T-cell (primary cell): Measurements from ENCODE around the gene GOLGA1. TPM values are rescaled to one million over a fixed set of nuclear protein-coding genes. Genes with fewer than 3 reads are reported as not detected.
A peak's percentile ranks its signal among the peaks of the same experiment; 100 is the strongest.

Experiments used
- ATAC-seq, 4 experiments: fragments of 200-7000 bp in 3 of 4; fragments of 150-1000 bp in 1 of 4; cut with Tn5 transposase; replicated peaks in 1 of 4; 1 replicate in 3 of 4; 2 replicates in 1 of 4; pipeline ENCODE4 v1.10.0; 2021; ENCODE audit warnings: moderate library complexity in 3 of 4, mild to moderate bottlenecking in 2 of 4, moderate number of reproducible peaks in 1 of 4
- CTCF ChIA-PET, 2 donors: fragments of 300-600 bp; sonication (Branson Sonifier 250); formaldehyde crosslinking; loops; one replicate each; lab custom pipeline; 2022; ENCODE audit warnings: antibody characterized with exemption in 2 of 2; lab: Charles Lee
- POLR2A ChIA-PET, 2 donors: fragments of 300-600 bp; sonication (Branson Sonifier 250); formaldehyde crosslinking; loops; one replicate each; lab custom pipeline; 2022; ENCODE audit warnings: antibody characterized with exemption in 2 of 2; lab: Charles Lee
- DNase-seq, 35 experiments: peaks; one replicate each; pipeline versions ENCODE4 v3.0.0 to v3.0.0-alpha.2; 2013 to 2023
- H3K27ac ChIP-seq: one replicate; pipeline ENCODE4 v1.5.1; 2013; ENCODE audit warnings: low read length
- H3K27me3 ChIP-seq, 2 experiments: replicated peaks in 1 of 2; 1 replicate in 1 of 2; 2 replicates in 1 of 2; pipeline versions ENCODE4 v1.6.1 to v1.7.0; 2013; ENCODE audit warnings: low read length in 1 of 2, mixed read lengths in 1 of 2; ENCODE audit not compliant: control insufficient read depth in 2 of 2, insufficient read depth in 2 of 2; ENCODE audit errors: extremely low read depth in 1 of 2
- H3K36me3 ChIP-seq, 2 donors: 1 replicate in 1 of 2; 2 replicates in 1 of 2; pipeline versions ENCODE4 v1.6.1 to v1.7.0; 2013; ENCODE audit warnings: low read length in 1 of 2; ENCODE audit not compliant: control insufficient read depth in 2 of 2, insufficient read depth in 1 of 2; ENCODE audit errors: extremely low read depth in 1 of 2
- H3K4me1 ChIP-seq, 2 experiments: 1 replicate in 1 of 2; 2 replicates in 1 of 2; pipeline versions ENCODE4 v1.6.1 to v1.7.0; 2013; ENCODE audit warnings: low read length in 2 of 2, mixed read lengths in 1 of 2; ENCODE audit not compliant: insufficient read depth in 2 of 2, control insufficient read depth in 1 of 2; ENCODE audit errors: extremely low read depth in 1 of 2
- H3K4me3 ChIP-seq, 2 donors: 1 replicate in 1 of 2; 2 replicates in 1 of 2; pipeline versions ENCODE4 v1.5.1 to v1.7.0; 2013; ENCODE audit warnings: mild to moderate bottlenecking in 2 of 2, low read length in 1 of 2, moderate library complexity in 1 of 2; ENCODE audit not compliant: control insufficient read depth in 1 of 2; ENCODE audit errors: extremely low read depth in 1 of 2
- H3K9me3 ChIP-seq: 2 replicates; pipeline ENCODE4 v1.7.0; 2013
- H3K27ac Mint-ChIP-seq, 2 donors: one replicate each; pipeline ENCODE4 v1.8.0; 2020 to 2021; ENCODE audit warnings: mild to moderate bottlenecking in 2 of 2, mixed read lengths in 2 of 2
- H3K27me3 Mint-ChIP-seq, 2 donors: one replicate each; pipeline ENCODE4 v1.8.0; 2021 to 2022; ENCODE audit warnings: mixed read lengths in 2 of 2
- H3K36me3 Mint-ChIP-seq: one replicate; pipeline ENCODE4 v1.8.0; 2021; ENCODE audit warnings: mixed read lengths
- H3K4me1 Mint-ChIP-seq, 3 donors: one replicate each; pipeline ENCODE4 v1.8.0; 2020 to 2022; ENCODE audit warnings: mixed read lengths in 3 of 3, mild to moderate bottlenecking in 1 of 3
- H3K4me3 Mint-ChIP-seq, 3 donors: one replicate each; pipeline ENCODE4 v1.8.0; 2020 to 2022; ENCODE audit warnings: mild to moderate bottlenecking in 3 of 3, mixed read lengths in 3 of 3, moderate library complexity in 3 of 3
- H3K9me3 Mint-ChIP-seq, 3 donors: one replicate each; pipeline ENCODE4 v1.8.0; 2020 to 2022; ENCODE audit warnings: mixed read lengths in 3 of 3
- WGBS: methylation state at CpG from one replicate; pipeline ENCODE4 v1.1.5; 2013; ENCODE audit warnings: missing lambda C conversion rate; ENCODE audit not compliant: insufficient coverage; 5-methylcytosine and 5-hydroxymethylcytosine counted together
- total RNA-seq, 35 experiments: library from RNA in 6 of 35; stranded (reverse) in 6 of 35; fragments of 120-200 nt in 1 of 35; gene quantifications; one replicate each; pipeline versions ENCODE4 v1.2.1 to v1.2.4 and lab custom pipeline; 2013 to 2026

The GOLGA1 gene
- total RNA-seq, 5 donors from 2014 or later (not counting 1 experiment from before 2014, with no cell fraction given), result 23.4 to 28.9 (median 27.1) TPM

GRCh38 chr9:124908098-124908497 is 32.8 kb downstream of the GOLGA1 start:
- Mint-ChIP-seq H3K36me3 (peaks cover 56% of the 10 kb centered on the region), H3K9me3 (no peaks in the 10 kb centered on the region), H3K27ac (no peak overlapping the region), H3K4me1 (no peaks in the 10 kb centered on the region), H3K4me3 (no peak overlapping the region), H3K27me3 (peaks cover 0 to 6% of the 10 kb centered on the region in 2 donors)
- Histone ChIP-seq H3K4me1 (no peaks in the 10 kb centered on the region), H3K36me3 (peaks cover 25 to 38% of the 10 kb centered on the region in 2 donors), H3K4me3 (no peak overlapping the region), H3K9me3 (no peaks in the 10 kb centered on the region), H3K27me3 (no peaks in the 10 kb centered on the region), H3K27ac (no peak overlapping the region)
- ChIA-PET POLR2A (no interaction called here), CTCF (no interaction called here)
- no CpG with 5 or more reads among the region's 2 CpGs for WGBS
- DNase-seq, result no peak
- no peak for ATAC-seq

GRCh38 chr9:124906966-124907365 is 33.9 kb downstream of the GOLGA1 start:
- WGBS, result no CpG with 5 or more reads among the region's 1 CpG
- Mint-ChIP-seq H3K27ac (no peak overlapping the region), H3K4me1 (no peaks in the 10 kb centered on the region), H3K27me3 (peaks cover 0 to 6% of the 10 kb centered on the region in 2 donors), H3K9me3 (no peaks in the 10 kb centered on the region), H3K36me3 (peaks cover 54% of the 10 kb centered on the region), H3K4me3 (no peak overlapping the region)
- ChIA-PET POLR2A (no interaction called here), CTCF (no interaction called here)
- H3K27me3 ChIP-seq, result no peaks in the 10 kb centered on the region
- H3K4me1 ChIP-seq, result no peaks in the 10 kb centered on the region
- H3K27ac ChIP-seq, result no peak overlapping the region
- ATAC-seq, result no peak
- H3K36me3 ChIP-seq, result peaks cover 25 to 32% of the 10 kb centered on the region in 2 donors
- H3K4me3 ChIP-seq, result no peak overlapping the region
- no peaks in the 10 kb centered on the region for H3K9me3 ChIP-seq
- DNase-seq, result no peak

- Histone ChIP-seq H3K27me3 (peaks cover 0 to 13% of the 10 kb centered on the region in 2 experiments), H3K9me3 (no peaks in the 10 kb centered on the region), H3K4me3 (no peak overlapping the region), H3K27ac (no peak overlapping the region), H3K4me1 (no peaks in the 10 kb centered on the region), H3K36me3 (peaks cover 15 to 41% of the 10 kb centered on the region in 2 donors)
- H3K36me3 Mint-ChIP-seq, result peaks cover 57% of the 10 kb centered on the region
- H3K27me3 Mint-ChIP-seq, result peaks cover 0 to 3% of the 10 kb centered on the region in 2 donors
- 96% methylated on average over 6 of the region's 9 CpGs for WGBS
- CTCF ChIA-PET, result no interaction called here
- H3K4me1 Mint-ChIP-seq, result peaks cover 7 to 14% (median 10%) of the 10 kb centered on the region in 3 donors
- ATAC-seq (no peak), DNase-seq (no peak)
- H3K9me3 Mint-ChIP-seq, result no peaks in the 10 kb centered on the region
- POLR2A ChIA-PET, result no interaction called here
- H3K4me3 Mint-ChIP-seq, result no peak overlapping the region
- no peak overlapping the region for H3K27ac Mint-ChIP-seq
These were observed 41.0 kb downstream of the GOLGA1 start for GRCh38 chr9:124899845-124900244.

GRCh38 chr9:124897570-124898460 is 43.1 kb downstream of the GOLGA1 start:
- ChIA-PET CTCF (no interaction called here), POLR2A (no interaction called here)
- Histone ChIP-seq H3K27ac (no peak overlapping the region), H3K27me3 (peaks cover 0 to 13% of the 10 kb centered on the region in 2 experiments), H3K36me3 (peaks cover 18 to 43% of the 10 kb centered on the region in 2 donors), H3K4me1 (no peaks in the 10 kb centered on the region), H3K4me3 (no peak overlapping the region), H3K9me3 (no peaks in the 10 kb centered on the region)
- Mint-ChIP-seq H3K27me3 (no peaks in the 10 kb centered on the region), H3K36me3 (peaks cover 63% of the 10 kb centered on the region), H3K4me1 (peaks cover 12 to 22% (median 16%) of the 10 kb centered on the region in 3 donors), H3K9me3 (no peaks in the 10 kb centered on the region), H3K27ac (no peak overlapping the region), H3K4me3 (no peak overlapping the region)
- ATAC-seq (no peak), DNase-seq (no peak)
- WGBS, result no CpG with 5 or more reads among the region's 6 CpGs

- ChIA-PET CTCF (interaction anchor here (0.9 to 1.5 kb wide), 2 partner anchors 42 to 43 kb away, joined by 3 to 6 read pairs; no protein-coding TSS in a partner anchor), POLR2A (no interaction called here)
- Histone ChIP-seq H3K4me1 (no peaks in the 10 kb centered on the region), H3K36me3 (peaks cover 22 to 56% of the 10 kb centered on the region in 2 donors), H3K27me3 (peaks cover 0 to 18% of the 10 kb centered on the region in 2 experiments), H3K9me3 (no peaks in the 10 kb centered on the region), H3K27ac (no peak overlapping the region), H3K4me3 (no peak overlapping the region)
- DNase-seq, result peak; percentile 10 to 75 (median 39)
- Mint-ChIP-seq H3K9me3 (no peaks in the 10 kb centered on the region), H3K4me3 (no peak overlapping the region), H3K27me3 (no peaks in the 10 kb centered on the region), H3K36me3 (peaks cover 72% of the 10 kb centered on the region), H3K27ac (peak overlapping the region; percentile 45 to 81), H3K4me1 (peaks cover 12 to 22% (median 16%) of the 10 kb centered on the region in 3 donors)
- peak; percentile 73 to 95 (median 81) for ATAC-seq
These were observed 46.1 kb downstream of the GOLGA1 start for GRCh38 chr9:124894741-124895170.

GRCh38 chr9:124894035-124894740 is 46.7 kb downstream of the GOLGA1 start:
- CTCF ChIA-PET, result interaction anchor here (0.8 to 1.5 kb wide), 4 partner anchors 34 to 54 kb away, joined by 3 to 6 read pairs (median 3); no protein-coding TSS in a partner anchor
- Mint-ChIP-seq H3K27ac (no peak overlapping the region), H3K27me3 (no peaks in the 10 kb centered on the region), H3K36me3 (peaks cover 73% of the 10 kb centered on the region), H3K4me1 (peaks cover 12 to 22% (median 16%) of the 10 kb centered on the region in 3 donors), H3K4me3 (no peak overlapping the region), H3K9me3 (no peaks in the 10 kb centered on the region)
- no peak for ATAC-seq
- H3K27ac ChIP-seq, result no peak overlapping the region
- H3K4me1 ChIP-seq, result no peaks in the 10 kb centered on the region
- WGBS, result 100% methylated on average over 3 of the region's 9 CpGs
- POLR2A ChIA-PET, result interaction anchor here (0.6 kb wide), 2 partner anchors 121 to 724 kb away, joined by 3 to 9 read pairs; no protein-coding TSS in a partner anchor
- peaks cover 16 to 56% of the 10 kb centered on the region in 2 donors for H3K36me3 ChIP-seq
- H3K27me3 ChIP-seq, result peaks cover 0 to 13% of the 10 kb centered on the region in 2 experiments
- no peaks in the 10 kb centered on the region for H3K9me3 ChIP-seq
- no peak for DNase-seq
- H3K4me3 ChIP-seq, result no peak overlapping the region
